BLaER1 treated with 17β-estradiol and CSF1 and Interleukin-3, amounts not matched to agents 10 nM and 100 nM (cell line): Measurements from ENCODE around the gene TCF12.
A peak's percentile ranks its signal among the peaks of the same experiment; 100 is the strongest.

ENCODE experiments used
- H3K27ac ChIP-seq, 11 experiments: shearing (Covaris generic); formaldehyde crosslinking; 2 replicates each; pipeline ENCODE4 v1.8.1; 2022
- H3K27me3 ChIP-seq, 11 experiments: shearing (Covaris generic); formaldehyde crosslinking; 2 replicates each; pipeline ENCODE4 v1.8.1; 2022
- H3K36me3 ChIP-seq, 11 experiments: shearing (Covaris generic); formaldehyde crosslinking; 2 replicates each; pipeline ENCODE4 v1.8.1; 2022
- H3K4me1 ChIP-seq, 10 experiments: shearing (Covaris generic); formaldehyde crosslinking; 2 replicates each; pipeline ENCODE4 v1.8.1; 2022
- H3K4me2 ChIP-seq, 11 experiments: shearing (Covaris generic); formaldehyde crosslinking; 2 replicates each; pipeline ENCODE4 v1.8.1; 2022
- H3K4me3 ChIP-seq, 10 experiments: shearing (Covaris generic); formaldehyde crosslinking; 2 replicates each; pipeline ENCODE4 v1.8.1; 2022
- H3K9ac ChIP-seq, 11 experiments: shearing (Covaris generic); formaldehyde crosslinking; 2 replicates each; pipeline ENCODE4 v1.8.1; 2022
- H3K9me3 ChIP-seq, 11 experiments: shearing (Covaris generic); formaldehyde crosslinking; replicated peaks in 1 of 11; 2 replicates each; pipeline ENCODE4 v1.8.1; 2022
- H4K20me1 ChIP-seq, 11 experiments: shearing (Covaris generic); formaldehyde crosslinking; 2 replicates each; pipeline ENCODE4 v1.8.1; 2022
- Cebpa-rat ChIP-seq, 11 experiments: shearing (Covaris generic); IDR thresholded peaks; 2 replicates each; pipeline ENCODE4 v1.8.1; 2022

The TCF12 gene

DNA sequence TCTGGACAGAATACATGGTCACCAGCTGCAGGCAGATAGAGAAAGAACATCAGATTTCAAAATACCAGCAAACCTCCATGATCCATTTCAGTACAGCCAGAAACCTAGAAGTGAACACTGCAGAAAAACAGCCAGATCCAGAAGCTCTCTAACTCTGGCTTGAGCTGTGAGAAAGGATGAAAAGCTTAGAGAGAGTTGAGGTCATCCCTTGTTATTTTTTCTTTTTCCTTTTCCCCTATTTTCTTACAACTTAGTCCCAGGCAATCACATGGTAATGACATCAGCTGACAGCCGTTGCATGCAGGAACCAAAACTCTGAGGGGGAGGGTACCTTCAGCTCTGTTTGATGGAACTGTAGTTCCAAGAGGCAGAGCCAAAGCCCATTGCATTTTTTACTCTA, 113.2 kb downstream of the TCF12 start:
- Histone ChIP-seq H3K27me3 (no peaks in the 10 kb centered on the region), H3K27ac (peak overlapping the region in 3 of 11 experiments; percentile 34 to 77 (median 60); a peak in 6 of 22 replicates), H3K4me2 (peak overlapping the region in 7 of 11 experiments; percentile 2 to 81 (median 18); a peak in 8 of 22 replicates), H3K9ac (peak overlapping the region in 3 of 11 experiments; percentile 28 to 67 (median 40); a peak in 4 of 22 replicates), H3K4me1 (peaks cover 16 to 64% (median 24%) of the 10 kb centered on the region in 10 experiments; a peak in 19 of 20 replicates), H3K4me3 (no peak overlapping the region), H3K36me3 (peaks cover 8 to 34% (median 24%) of the 10 kb centered on the region in 11 experiments; a peak in 21 of 22 replicates), H4K20me1 (peaks cover 0 to 83% (median 45%) of the 10 kb centered on the region in 11 experiments; a peak in 14 of 22 replicates), H3K9me3 (peaks cover 8 to 34% (median 21%) of the 10 kb centered on the region in 11 experiments; a peak in 20 of 22 replicates)
- no peak for TF ChIP-seq Cebpa-rat (IDR thresholded peaks at IDR 0.05)

DNA sequence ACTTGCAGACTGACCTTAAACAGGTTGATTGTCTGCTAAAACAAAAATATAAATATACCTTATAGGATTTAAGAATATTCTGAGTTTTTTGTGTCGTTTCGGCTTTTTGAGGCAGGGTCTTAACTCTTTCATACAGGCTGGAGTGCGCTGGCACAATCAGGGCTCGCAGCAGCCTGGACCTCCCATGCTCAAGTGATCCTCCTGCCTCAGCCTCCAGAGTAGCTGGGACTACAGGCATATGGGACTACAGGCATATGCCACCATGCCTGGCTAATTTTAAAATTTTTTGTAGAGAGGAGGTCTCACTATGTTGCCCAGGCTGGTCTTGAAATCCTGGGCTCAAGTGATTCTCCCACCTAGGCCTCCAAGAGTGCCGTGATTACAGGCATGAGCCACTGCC, 113.9 kb downstream of the TCF12 start:
- Histone ChIP-seq H3K4me1 (peaks cover 19 to 71% (median 31%) of the 10 kb centered on the region in 10 experiments), H3K4me2 (peak overlapping the region in 3 of 11 experiments; percentile 21 to 81 (median 71); a peak in 5 of 22 replicates), H3K36me3 (peaks cover 8 to 34% (median 25%) of the 10 kb centered on the region in 11 experiments; a peak in 21 of 22 replicates), H3K27ac (peak overlapping the region in 3 of 11 experiments; percentile 34 to 77 (median 60); a peak in 4 of 22 replicates), H4K20me1 (peaks cover 0 to 82% (median 45%) of the 10 kb centered on the region in 11 experiments; a peak in 14 of 22 replicates), H3K27me3 (no peaks in the 10 kb centered on the region), H3K4me3 (no peak overlapping the region), H3K9ac (no peak overlapping the region), H3K9me3 (peaks cover 6 to 34% (median 16%) of the 10 kb centered on the region in 11 experiments; a peak in 20 of 22 replicates)
- no peak for TF ChIP-seq Cebpa-rat (IDR thresholded peaks at IDR 0.05)

DNA sequence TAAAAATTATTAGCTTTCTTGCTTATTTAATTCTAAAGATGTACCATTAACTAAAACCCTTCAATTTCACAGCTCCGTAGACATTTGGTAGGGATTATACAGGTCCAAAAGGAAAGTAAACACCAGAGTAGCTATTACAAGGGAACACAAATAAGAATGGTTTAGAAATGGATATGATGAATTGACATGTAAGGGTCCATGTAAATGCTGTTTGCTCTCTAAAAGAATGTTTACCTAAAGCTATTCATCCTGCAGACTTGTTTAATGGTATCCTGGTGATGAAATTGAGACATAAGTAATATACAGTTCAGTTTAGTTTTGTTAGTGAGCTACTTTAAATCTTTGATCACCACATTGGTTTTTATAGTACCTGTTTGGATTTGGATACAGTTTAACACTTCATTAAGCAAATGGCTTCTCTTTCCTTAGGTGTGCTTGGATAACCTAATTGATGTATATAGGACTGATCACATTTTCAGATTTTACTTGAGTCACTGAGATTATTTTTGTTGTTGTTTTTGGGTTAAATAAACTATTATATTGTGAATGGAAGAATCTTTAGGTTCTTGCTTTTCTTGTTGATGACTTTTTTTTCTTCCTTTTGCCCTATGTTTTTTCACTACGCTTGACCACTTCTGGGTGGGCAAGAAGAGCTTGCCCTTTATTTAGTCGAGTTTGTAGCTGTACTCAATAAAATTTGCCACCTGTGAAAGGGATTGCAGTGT, 115.4 kb downstream of the TCF12 start:
- Histone ChIP-seq H3K4me3 (no peak overlapping the region), H3K27me3 (no peaks in the 10 kb centered on the region), H3K4me2 (no peak overlapping the region), H3K9me3 (peaks cover 0 to 29% (median 10%) of the 10 kb centered on the region in 11 experiments; a peak in 12 of 22 replicates), H3K27ac (no peak overlapping the region), H3K9ac (no peak overlapping the region), H3K36me3 (peaks cover 0 to 23% (median 17%) of the 10 kb centered on the region in 11 experiments; a peak in 15 of 22 replicates), H4K20me1 (peaks cover 4 to 83% (median 39%) of the 10 kb centered on the region in 11 experiments; a peak in 14 of 22 replicates), H3K4me1 (peaks cover 23 to 85% (median 40%) of the 10 kb centered on the region in 10 experiments)
- TF ChIP-seq Cebpa-rat (IDR thresholded peaks at IDR 0.05), result no peak

DNA sequence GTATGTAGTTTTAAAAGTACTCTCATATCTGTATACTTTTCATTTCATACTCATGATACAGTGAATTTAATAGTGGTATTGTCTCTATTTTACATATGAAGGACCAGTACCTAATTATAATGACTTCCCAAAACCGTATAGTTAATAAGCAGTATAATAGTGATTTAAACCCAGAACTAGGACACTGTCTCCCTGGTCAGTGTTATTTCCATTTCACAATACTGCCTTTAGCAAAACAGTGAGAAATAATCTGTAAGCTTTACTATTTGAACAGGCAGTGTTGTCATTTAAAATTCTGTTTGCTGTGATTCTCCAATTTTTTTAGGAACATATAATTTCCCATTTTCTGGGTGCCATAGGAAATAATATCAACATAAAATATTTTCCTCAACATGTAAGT, 116.2 kb downstream of the TCF12 start:
- peaks cover 30 to 92% (median 48%) of the 10 kb centered on the region in 10 experiments for H3K4me1 ChIP-seq
- no peaks in the 10 kb centered on the region for H3K27me3 ChIP-seq
- peaks cover 0 to 29% (median 9%) of the 10 kb centered on the region in 11 experiments; a peak in 12 of 22 replicates for H3K9me3 ChIP-seq
- peaks cover 8 to 83% (median 42%) of the 10 kb centered on the region in 11 experiments; a peak in 14 of 22 replicates for H4K20me1 ChIP-seq
- no peak overlapping the region for H3K9ac ChIP-seq
- H3K4me2 ChIP-seq, result no peak overlapping the region
- H3K27ac ChIP-seq, result no peak overlapping the region
- H3K4me3 ChIP-seq, result no peak overlapping the region
- peaks cover 0 to 23% (median 17%) of the 10 kb centered on the region in 11 experiments; a peak in 15 of 22 replicates for H3K36me3 ChIP-seq
- TF ChIP-seq Cebpa-rat (IDR thresholded peaks at IDR 0.05), result no peak

DNA sequence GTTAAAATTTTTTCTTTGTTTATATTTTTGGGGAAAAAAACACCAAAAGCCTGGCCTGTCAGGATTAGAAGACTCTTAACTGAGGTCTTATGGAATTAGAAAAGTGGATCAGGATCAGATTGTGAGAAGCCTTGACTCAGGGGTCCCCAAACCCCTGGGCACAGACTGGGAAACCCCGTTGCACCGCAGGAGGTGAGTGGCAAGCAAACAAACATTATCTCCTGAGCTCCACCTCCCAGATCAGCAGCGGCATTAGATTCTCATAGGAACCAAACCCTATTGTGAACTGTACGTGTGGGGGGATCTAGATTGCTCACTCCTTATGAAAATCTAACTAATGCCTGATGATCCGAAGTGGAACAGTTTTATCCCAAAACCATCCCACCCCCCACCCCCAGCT, 117.2 kb downstream of the TCF12 start:
- peak overlapping the region; percentile 0 to 73 (median 49); a peak in 20 of 22 replicates for H3K4me2 ChIP-seq
- H3K4me1 ChIP-seq, result peaks cover 37 to 91% (median 53%) of the 10 kb centered on the region in 10 experiments
- peaks cover 0 to 23% (median 17%) of the 10 kb centered on the region in 11 experiments; a peak in 15 of 22 replicates for H3K36me3 ChIP-seq
- peaks cover 8 to 83% (median 40%) of the 10 kb centered on the region in 11 experiments; a peak in 13 of 22 replicates for H4K20me1 ChIP-seq
- TF ChIP-seq Cebpa-rat (IDR thresholded peaks at IDR 0.05), result no peak
- H3K4me3 ChIP-seq, result no peak overlapping the region
- H3K27me3 ChIP-seq, result no peaks in the 10 kb centered on the region
- peaks cover 0 to 29% (median 9%) of the 10 kb centered on the region in 11 experiments; a peak in 11 of 22 replicates for H3K9me3 ChIP-seq
- no peak overlapping the region for H3K9ac ChIP-seq
- H3K27ac ChIP-seq, result peak overlapping the region in 7 of 11 experiments; percentile 3 to 55 (median 18); a peak in 5 of 22 replicates

DNA sequence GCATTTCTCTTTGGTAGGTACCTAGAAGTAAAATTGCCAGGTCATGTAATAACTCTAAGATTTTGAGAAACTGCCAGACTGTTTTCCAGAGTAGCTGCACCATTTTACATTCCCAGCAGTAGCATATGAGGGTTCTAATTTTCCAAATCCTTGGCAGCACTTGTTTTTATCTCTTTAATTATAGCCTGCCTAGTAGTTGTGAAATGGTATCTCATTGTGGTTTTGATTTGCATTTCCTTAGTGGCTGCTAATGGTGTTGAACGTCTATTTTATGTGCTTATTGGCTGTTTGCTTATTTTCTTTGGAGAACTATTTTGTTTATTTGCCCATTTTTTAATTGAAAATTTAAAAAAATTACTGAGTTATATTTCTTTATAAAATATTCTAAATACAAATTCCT, 117.9 kb downstream of the TCF12 start:
- peaks cover 8 to 83% (median 37%) of the 10 kb centered on the region in 11 experiments; a peak in 13 of 22 replicates for H4K20me1 ChIP-seq

DNA sequence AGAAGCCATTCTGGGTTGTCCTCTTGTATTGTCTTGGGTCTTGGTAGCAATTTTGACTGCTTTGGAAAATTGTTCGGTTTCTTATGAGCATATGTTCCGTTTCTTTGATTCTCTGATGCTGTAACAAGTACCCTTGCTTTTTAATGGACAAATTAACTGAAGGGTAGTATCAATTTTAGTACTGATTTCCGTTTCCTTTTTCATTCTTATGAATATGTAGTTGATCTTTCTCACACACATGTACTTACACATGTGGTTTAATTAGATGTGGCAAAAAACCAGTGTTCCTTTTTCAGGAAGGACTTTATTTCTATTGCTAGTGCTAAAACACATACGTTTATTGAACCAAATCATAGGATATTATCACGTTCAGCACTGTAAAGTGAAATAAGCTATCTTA, 119.1 kb downstream of the TCF12 start:
- H4K20me1 ChIP-seq, result peaks cover 9 to 85% (median 35%) of the 10 kb centered on the region in 11 experiments; a peak in 15 of 22 replicates
- no peak for TF ChIP-seq Cebpa-rat (IDR thresholded peaks at IDR 0.05)
- peak overlapping the region in 10 of 11 experiments; percentile 1 to 73 (median 34); a peak in 14 of 22 replicates for H3K4me2 ChIP-seq

More for the DNA sequence above, 117.9 kb downstream of the TCF12 start:
- no peak overlapping the region for H3K9ac ChIP-seq
- H3K4me2 ChIP-seq, result peak overlapping the region; percentile 0 to 73 (median 49); a peak in 19 of 22 replicates
- peaks cover 0 to 23% (median 17%) of the 10 kb centered on the region in 11 experiments; a peak in 15 of 22 replicates for H3K36me3 ChIP-seq
- H3K27me3 ChIP-seq, result no peaks in the 10 kb centered on the region
- H3K4me3 ChIP-seq, result no peak overlapping the region
- peak overlapping the region in 7 of 11 experiments; percentile 1 to 55 (median 12); a peak in 7 of 22 replicates for H3K27ac ChIP-seq
- peaks cover 32 to 87% (median 47%) of the 10 kb centered on the region in 10 experiments for H3K4me1 ChIP-seq
- peaks cover 0 to 29% (median 9%) of the 10 kb centered on the region in 11 experiments; a peak in 11 of 22 replicates for H3K9me3 ChIP-seq
- no peak for TF ChIP-seq Cebpa-rat (IDR thresholded peaks at IDR 0.05)

DNA sequence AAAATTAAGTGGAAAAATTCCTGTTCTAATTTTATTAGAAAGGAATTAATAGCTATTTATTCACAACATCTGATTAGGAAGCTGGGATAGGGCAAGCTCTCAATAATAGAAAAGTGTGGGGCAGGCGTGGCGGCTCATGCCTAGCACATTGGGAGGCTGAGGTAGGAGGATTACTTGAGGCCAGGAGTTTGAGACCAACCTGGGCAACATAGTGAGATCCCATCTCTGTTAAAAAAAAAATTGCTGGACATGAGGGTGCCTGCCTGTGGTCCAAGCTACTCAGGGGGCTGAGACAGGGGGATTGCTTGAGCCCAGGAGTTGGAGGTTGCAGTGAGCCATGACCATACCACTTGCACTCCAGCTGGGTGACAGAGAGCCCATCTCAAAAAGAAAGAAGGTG, 119.6 kb downstream of the TCF12 start:
- Histone ChIP-seq H3K4me2 (peak overlapping the region in 3 of 11 experiments; percentile 70 to 73 (median 72); a peak in 5 of 22 replicates), H3K27ac (no peak overlapping the region), H4K20me1 (peaks cover 10 to 89% (median 35%) of the 10 kb centered on the region in 11 experiments; a peak in 15 of 22 replicates), H3K9me3 (peaks cover 0 to 29% (median 9%) of the 10 kb centered on the region in 11 experiments; a peak in 11 of 22 replicates), H3K9ac (no peak overlapping the region), H3K36me3 (peaks cover 0 to 20% (median 12%) of the 10 kb centered on the region in 11 experiments; a peak in 15 of 22 replicates), H3K4me3 (no peak overlapping the region), H3K4me1 (peaks cover 28 to 71% (median 41%) of the 10 kb centered on the region in 10 experiments), H3K27me3 (no peaks in the 10 kb centered on the region)
- TF ChIP-seq Cebpa-rat (IDR thresholded peaks at IDR 0.05), result no peak

More for the DNA sequence above, 119.1 kb downstream of the TCF12 start:
- Histone ChIP-seq H3K9ac (no peak overlapping the region), H3K4me3 (no peak overlapping the region), H3K4me1 (peaks cover 28 to 76% (median 41%) of the 10 kb centered on the region in 10 experiments), H3K27me3 (no peaks in the 10 kb centered on the region), H3K36me3 (peaks cover 0 to 20% (median 12%) of the 10 kb centered on the region in 11 experiments; a peak in 15 of 22 replicates), H3K27ac (no peak overlapping the region), H3K9me3 (peaks cover 0 to 29% (median 9%) of the 10 kb centered on the region in 11 experiments; a peak in 11 of 22 replicates)
